ENCODE measurements around the gene HDAC1. TPM values are rescaled to one million over a fixed set of nuclear protein-coding genes. Genes with fewer than 3 reads are reported as not detected.

The HDAC1 gene
- total and polyA plus RNA-seq, 8 donors = 27.0 to 77.9 (median 31.3) TPM

DNA sequence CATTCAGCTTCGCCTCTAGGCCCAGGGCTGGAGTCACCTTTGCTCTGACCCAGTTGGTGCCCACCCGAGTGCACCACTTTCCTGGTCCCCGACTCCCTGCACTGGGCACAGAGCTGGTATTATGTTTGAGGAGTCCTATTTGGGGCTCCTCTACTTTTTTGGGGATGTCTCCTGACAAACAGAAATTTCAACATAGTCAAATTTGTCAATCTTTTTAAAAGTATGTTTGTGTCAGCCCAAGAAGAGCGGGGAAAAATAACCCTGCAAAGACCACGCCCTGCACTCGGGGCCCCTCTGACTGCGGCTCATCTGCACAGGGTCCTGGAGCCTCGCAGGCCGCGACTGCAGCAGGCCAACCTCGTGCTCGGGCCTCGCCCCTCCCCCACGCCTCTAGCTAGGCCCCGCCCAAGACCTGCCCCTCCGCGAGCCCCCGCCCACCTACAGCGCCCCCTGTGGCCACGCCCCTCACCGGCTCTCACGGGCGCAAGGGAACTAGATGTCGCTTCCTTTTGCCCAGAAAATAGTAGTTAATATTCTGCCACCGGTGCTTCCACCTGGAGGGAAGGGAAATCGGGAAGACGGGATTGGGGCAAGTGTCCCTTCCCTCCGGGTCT lies 59.0 kb downstream of the HDAC1 start:
- Histone ChIP-seq H3K4me3 (peak overlapping the region; percentile 63 to 79 (median 74)), H3K9me3 (no peaks in the 10 kb centered on the region), H3K36me3 (no peaks in the 10 kb centered on the region), H3K27ac (peak overlapping the region; percentile 88 to 95 (median 94)), H3K4me1 (peaks cover 0 to 17% (median 14%) of the 10 kb centered on the region in 3 donors), H3K27me3 (no peaks in the 10 kb centered on the region)
- intact Hi-C loops (cut with DNase I) = no loop called here
- TF ChIP-seq, protein P1, sequence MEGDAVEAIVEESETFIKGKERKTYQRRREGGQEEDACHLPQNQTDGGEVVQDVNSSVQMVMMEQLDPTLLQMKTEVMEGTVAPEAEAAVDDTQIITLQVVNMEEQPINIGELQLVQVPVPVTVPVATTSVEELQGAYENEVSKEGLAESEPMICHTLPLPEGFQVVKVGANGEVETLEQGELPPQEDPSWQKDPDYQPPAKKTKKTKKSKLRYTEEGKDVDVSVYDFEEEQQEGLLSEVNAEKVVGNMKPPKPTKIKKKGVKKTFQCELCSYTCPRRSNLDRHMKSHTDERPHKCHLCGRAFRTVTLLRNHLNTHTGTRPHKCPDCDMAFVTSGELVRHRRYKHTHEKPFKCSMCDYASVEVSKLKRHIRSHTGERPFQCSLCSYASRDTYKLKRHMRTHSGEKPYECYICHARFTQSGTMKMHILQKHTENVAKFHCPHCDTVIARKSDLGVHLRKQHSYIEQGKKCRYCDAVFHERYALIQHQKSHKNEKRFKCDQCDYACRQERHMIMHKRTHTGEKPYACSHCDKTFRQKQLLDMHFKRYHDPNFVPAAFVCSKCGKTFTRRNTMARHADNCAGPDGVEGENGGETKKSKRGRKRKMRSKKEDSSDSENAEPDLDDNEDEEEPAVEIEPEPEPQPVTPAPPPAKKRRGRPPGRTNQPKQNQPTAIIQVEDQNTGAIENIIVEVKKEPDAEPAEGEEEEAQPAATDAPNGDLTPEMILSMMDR (IDR thresholded peaks at IDR 0.05) = peak; percentile 20 to 44 (median 38)
- 22 to 23% methylated on average over 27 to 28 of the region's 28 CpGs for WGBS, 2 donors
- ATAC-seq (peak; percentile 68 to 78 (median 74)), FAIRE-seq (no peak), DNase-seq (peak in 4 of 6 donors; percentile 37 to 92 (median 90))

DNA sequence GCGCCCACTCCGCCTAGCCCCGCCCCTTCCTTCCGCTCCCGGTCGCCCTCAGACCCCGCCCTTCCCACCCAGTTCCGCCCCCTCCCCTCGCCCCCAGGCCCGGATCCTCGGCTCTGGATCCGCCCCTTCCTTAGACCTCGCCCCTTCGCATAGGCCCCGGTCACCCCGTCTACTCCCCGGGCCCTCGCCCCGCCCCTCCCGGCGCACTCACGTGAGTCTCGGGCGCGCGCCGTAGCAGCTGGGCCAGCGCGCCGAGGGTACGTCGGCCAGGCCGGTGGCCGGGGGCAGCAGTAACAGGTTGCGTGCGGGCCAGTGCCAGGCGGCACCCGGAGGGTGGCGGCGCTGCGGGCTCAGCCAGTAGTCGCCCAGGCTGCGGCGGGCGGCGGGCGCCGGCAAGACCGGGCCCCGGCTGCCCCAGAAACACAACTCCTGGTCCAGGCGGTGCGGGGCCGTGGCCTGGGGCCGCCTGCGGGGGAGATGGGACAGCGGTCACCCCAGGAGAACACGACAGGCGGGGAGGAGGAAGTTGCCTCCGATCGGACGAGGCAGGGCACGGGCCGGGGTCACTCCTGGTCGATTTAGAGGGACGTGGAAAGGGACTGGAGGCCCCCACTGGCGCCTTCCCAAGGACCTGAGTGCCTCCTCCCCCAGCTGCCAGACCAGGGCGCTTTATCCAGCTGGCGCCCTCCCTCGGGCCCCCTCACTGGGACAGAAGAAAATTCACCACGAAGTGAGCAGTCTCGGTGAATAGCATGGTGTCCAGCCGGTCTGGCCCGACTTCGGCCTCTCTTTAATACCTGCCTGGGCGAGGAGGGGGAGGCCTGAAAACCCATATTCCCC lies 59.7 kb downstream of the HDAC1 start:
- Histone ChIP-seq H3K9me3 (no peaks in the 10 kb centered on the region), H3K4me1 (peaks cover 0 to 17% (median 14%) of the 10 kb centered on the region in 3 donors), H3K4me3 (peak overlapping the region; percentile 63 to 79 (median 74)), H3K36me3 (no peaks in the 10 kb centered on the region), H3K27ac (peak overlapping the region; percentile 88 to 95 (median 94)), H3K27me3 (no peaks in the 10 kb centered on the region)
- peak; percentile 95 to 99 (median 96) for DNase-seq
- 0 to 1% methylated on average over 65 to 75 of the region's 75 CpGs for WGBS, 2 donors
- intact Hi-C loops (cut with DNase I) = no loop called here
- FAIRE-seq = no peak
- TF ChIP-seq, protein P1 (IDR thresholded peaks at IDR 0.05) = no peak
- peak; percentile 93 to 94 (median 94) for ATAC-seq

DNA sequence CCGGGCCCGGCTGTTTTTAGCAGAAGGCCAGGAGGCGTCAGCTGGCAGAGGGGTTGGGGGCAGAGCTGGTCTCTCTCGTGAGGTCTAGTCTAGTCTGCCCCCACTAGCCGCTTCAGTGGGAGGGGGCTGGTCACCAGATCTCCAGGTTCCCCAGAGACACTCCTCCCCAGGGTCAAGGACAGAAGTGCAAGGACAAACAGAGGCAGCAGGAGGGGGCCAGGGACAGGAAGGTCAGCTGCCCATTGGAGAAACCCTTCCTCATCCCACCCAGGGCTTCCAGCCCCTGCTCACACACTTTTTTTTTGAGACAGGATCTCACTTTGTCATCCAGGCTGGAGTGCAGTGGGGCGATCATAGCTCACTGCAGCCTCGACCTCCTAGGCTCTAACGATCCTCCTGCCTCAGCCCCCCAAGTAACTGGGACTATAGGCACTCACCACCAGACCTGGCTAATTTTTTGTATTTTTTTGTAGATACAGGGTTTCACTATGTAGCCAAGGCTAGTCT lies 60.4 kb downstream of the HDAC1 start:
- H3K27me3 ChIP-seq = no peaks in the 10 kb centered on the region
- intact Hi-C loops (cut with DNase I) = no loop called here
- no peaks in the 10 kb centered on the region for H3K36me3 ChIP-seq
- ATAC-seq = no peak
- no peaks in the 10 kb centered on the region for H3K9me3 ChIP-seq
- no peak for DNase-seq
- TF ChIP-seq, protein P1 (IDR thresholded peaks at IDR 0.05) = no peak
- 23 to 24% methylated on average over 8 of the region's 8 CpGs for WGBS, 2 donors
- H3K27ac ChIP-seq = peak overlapping the region; percentile 88 to 95 (median 94)
- FAIRE-seq = no peak
- H3K4me3 ChIP-seq = peak overlapping the region; percentile 63 to 79 (median 74)
- H3K4me1 ChIP-seq = peaks cover 0 to 17% (median 14%) of the 10 kb centered on the region in 3 donors

DNA sequence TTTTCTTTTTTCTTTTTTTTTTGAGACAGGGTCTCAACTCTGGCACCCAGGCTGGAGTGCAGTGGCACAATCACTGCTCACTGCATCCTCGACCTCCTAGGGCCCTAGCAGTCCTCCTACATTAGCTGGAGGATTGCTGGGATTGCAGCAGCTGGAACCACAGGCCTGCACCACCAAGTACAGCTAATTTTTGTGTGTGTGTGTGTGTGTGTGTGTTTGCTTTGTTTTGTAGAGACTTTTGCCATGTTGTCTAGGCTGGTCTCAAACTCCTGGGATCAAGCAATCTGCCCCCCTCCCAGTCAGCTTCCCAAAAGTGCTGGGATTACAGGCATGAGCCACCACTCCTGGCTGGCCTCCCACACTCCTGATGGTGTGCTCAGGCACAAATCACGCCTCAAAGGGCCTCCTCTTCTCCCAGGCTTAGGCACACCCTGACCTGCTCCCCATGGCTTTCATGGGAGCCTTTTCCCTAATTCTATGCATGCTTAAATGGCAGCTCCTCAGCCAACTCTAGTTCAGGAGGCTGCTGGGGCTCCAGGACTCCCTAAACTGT lies 61.0 kb downstream of the HDAC1 start:
- Histone ChIP-seq H3K4me3 (peak overlapping the region in 2 of 4 donors; percentile 72 to 79), H3K27ac (no peak overlapping the region), H3K27me3 (no peaks in the 10 kb centered on the region), H3K36me3 (no peaks in the 10 kb centered on the region), H3K9me3 (no peaks in the 10 kb centered on the region), H3K4me1 (peaks cover 0 to 17% (median 14%) of the 10 kb centered on the region in 3 donors)
- no peak for FAIRE-seq
- intact Hi-C loops (cut with DNase I) = no loop called here
- ATAC-seq = no peak
- TF ChIP-seq, protein P1 (IDR thresholded peaks at IDR 0.05) = no peak
- WGBS, 2 donors = 47 to 53% methylated on average over 2 of the region's 2 CpGs
- DNase-seq = peak in 1 of 6 donors; percentile 20

Measured in pancreas (tissue), 10 donors.